ENCODE measurements around the gene NCLN.
"Not testable (repeated sequence)": the region's sequence is repeated elsewhere in the genome, so short reads cannot be mapped to it uniquely, and the experiment has no call there.

The NCLN gene

DNA sequence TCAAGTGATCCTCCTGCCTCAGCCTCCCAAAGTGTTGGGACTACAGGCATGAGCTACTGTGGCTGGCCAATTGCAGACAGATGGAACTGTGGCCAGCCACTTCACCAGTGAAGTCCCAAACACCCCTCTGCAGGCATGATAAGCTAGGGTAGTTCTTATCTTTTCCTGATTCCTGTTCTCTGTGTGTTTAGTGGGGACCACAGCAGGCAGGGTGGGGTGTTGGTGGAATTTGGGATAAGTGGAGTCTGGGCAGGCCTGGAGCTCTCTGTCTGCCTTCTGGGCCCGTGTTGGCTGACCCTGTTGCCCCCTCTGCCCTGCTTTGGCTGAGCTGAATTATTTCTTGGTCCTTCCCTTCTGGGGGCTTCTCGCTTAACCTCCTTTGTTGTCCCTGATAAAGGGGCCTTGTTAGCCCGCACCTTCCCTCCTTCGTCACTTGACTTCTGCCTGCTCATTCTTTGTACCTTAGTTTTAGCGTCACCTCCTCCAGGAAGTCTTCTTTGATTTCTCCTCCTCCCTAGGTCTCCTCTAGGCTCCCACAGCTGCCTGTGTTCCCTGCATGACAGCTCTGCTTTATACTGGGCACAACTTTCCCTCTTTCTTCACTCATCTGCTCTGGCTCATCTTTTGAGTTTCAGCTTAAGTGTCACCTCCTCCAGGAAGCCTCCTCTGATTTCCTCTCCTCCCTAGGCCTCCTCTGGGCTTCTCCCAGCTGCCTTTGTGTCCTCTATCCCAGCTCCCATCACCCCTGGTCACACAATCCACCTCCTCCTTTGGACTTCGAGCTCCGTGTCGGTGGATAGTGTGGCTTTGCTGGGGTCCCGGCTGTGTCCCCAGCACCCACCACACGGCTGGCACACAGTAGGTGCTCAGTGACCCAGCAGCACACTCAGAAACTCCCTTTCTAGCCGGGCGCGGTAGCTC lies 1.7 kb upstream of the NCLN start:
- no peak for DNase-seq (ENCODE audit: low read depth)

GRCh38 chr19:3184847-3185460 lies 776 bp upstream of the NCLN start:
- DNase-seq (ENCODE audit: low read depth) = peak; percentile 40

- no peak for DNase-seq (ENCODE audit: low read depth)
These were observed 494 bp downstream of the NCLN start for GRCh38 chr19:3186160-3186688.

GRCh38 chr19:3186891-3187661 lies 1.3 kb downstream of the NCLN start:
- DNase-seq (ENCODE audit: low read depth) = no peak

GRCh38 chr19:3187662-3188511 lies 2.2 kb downstream of the NCLN start:
- DNase-seq (ENCODE audit: low read depth) = no peak

DNA sequence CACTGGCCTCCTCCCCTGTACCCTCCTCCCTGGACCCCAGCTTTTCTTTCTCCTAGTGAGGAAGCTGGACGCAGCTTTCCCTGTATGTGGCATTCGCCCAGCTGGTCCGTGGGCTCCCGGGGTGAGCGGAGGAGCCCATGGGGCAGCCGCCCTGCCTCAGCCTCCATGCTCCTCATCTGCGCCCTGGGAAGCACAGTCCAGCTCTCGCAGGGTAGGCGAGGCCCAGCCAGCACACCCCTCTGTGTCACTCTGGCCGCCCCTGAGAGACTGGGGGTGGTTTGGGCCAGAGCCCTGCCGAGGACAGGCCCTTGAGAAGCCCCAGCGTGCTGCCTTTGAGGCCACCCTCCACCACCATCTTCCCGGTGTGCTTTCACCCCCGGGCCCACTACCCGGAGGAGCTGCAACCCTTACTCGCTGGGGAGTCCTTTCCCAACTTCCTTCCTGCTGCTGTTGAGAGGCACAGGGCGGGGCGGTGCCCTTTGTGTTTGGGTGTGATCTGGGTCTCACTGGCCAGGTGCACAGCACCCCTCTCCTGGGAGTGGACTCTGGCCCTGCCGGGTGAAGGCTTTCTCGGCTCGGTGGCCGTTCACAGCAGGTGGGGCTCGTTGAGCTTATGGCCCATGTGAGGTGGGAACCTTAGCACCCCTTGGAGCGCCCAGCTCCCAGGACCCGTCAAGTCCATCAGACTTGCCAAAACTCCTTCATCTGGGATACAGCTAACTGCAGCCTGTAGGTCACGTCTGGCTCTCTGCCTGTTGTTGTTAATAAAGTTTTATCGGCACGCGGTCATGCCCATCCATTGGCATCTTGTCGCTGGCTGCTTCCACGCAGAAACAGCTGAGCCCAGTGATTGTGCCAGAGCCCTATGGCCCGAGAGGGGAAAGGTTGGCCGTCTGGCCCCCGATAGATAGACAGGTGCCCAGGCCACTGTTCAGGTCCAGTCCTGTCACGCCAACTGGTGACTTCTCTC lies 3.2 kb downstream of the NCLN start:
- DNase-seq (ENCODE audit: low read depth) = no peak

- DNase-seq (ENCODE audit: low read depth) = no peak
These were observed 4.2 kb downstream of the NCLN start for GRCh38 chr19:3189702-3190469.

- no peak for DNase-seq (ENCODE audit: low read depth)
These were observed 4.7 kb downstream of the NCLN start for GRCh38 chr19:3190470-3190770.

- no peak for DNase-seq (ENCODE audit: low read depth)
These were observed 5.4 kb downstream of the NCLN start for GRCh38 chr19:3190921-3191805.

DNA sequence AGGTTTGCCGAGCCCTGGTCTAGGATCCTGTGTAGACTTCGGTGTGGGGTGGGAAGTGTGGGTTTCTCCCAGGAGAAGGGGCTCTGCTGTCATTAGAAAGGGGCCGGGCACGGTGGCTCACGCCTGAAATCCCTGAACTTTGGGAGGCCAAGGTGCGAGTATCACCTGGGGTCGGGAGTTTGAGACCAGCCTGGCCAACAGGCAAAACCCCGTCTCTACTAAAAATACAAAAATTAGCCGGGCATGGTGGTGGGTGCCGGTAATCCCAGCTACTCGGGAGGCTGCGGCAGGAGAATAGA lies 6.0 kb downstream of the NCLN start:
- not testable (repeated sequence) for DNase-seq (ENCODE audit: low read depth)

DNA sequence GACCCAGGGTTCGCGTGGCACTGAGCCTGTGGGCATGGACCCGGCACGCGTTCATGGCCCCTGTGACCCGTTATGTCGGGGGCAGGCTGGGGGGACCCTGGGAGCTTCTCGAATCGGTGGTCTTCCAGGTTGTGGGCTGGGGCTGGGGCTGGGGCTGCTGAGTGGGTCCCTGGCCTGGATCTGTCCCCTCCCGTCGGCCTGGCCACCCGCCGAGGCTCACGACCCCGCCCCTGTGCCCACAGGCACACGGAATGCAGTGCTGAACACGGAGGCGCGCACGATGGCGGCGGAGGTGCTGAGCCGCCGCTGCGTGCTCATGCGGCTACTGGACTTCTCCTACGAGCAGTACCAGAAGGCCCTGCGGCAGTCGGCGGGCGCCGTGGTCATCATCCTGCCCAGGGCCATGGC lies 6.5 kb downstream of the NCLN start:
- DNase-seq (ENCODE audit: low read depth) = no peak

DNA sequence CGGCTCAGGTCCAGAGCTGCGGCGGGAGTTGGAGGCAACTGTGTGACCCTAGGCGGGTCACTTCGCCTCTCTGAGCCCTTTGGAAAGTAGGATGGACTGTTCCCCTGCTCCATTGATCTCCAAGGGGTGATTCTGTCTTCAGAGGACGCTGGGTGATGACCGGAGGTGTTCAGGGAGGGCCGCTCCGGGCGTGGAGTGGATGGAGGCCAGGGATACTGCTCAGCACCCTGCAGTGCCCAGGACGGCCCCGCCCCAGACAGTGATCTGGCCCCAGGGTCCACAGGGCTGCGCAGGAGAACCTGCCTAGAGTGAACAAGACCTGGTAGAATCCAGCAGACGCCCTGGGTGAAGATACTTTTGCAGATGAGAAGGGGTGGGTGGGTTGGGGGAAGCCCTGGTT lies 7.0 kb downstream of the NCLN start:
- DNase-seq (ENCODE audit: low read depth) = no peak

DNA sequence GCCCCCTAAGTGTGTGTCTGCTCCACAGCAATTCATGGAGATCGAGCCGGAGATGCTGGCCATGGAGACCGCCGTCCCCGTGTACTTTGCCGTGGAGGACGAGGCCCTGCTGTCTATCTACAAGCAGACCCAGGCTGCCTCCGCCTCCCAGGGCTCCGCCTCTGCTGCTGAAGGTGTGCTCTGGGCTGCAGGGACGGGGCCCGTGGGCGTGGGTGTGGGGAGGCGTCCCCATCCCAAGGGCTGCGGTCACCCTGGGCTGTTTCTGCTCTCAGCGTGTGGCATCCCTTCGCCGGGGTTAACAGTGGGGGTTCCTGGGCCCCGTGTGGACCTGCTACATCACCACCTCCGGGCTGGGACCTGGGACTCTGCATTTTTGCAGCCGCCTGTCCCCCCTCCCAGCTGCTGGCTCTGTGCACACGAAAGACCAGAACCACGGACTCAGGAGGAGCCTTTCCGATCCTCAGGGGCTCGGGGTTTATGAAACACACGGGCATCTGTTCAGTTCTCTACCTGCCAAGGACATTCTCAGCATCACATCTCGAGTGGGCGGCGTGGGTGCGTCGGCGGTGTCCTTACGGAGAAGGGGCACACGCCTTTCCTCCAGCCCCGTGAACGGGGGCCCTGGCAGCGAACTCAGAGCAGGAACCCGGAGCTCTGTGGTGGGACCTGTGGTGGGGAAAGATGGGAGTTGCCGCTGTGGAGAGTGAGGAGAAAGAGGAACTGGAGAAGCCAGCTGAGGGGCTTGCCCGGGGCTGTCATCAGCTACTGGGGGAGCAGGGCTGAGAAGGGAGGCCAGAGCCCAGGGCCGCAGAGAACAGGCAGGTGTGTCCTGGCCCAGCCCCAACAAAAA lies 7.8 kb downstream of the NCLN start:
- DNase-seq (ENCODE audit: low read depth) = no peak

- no peak for DNase-seq (ENCODE audit: low read depth)
These were observed 8.7 kb downstream of the NCLN start for GRCh38 chr19:3194106-3195087.

DNA sequence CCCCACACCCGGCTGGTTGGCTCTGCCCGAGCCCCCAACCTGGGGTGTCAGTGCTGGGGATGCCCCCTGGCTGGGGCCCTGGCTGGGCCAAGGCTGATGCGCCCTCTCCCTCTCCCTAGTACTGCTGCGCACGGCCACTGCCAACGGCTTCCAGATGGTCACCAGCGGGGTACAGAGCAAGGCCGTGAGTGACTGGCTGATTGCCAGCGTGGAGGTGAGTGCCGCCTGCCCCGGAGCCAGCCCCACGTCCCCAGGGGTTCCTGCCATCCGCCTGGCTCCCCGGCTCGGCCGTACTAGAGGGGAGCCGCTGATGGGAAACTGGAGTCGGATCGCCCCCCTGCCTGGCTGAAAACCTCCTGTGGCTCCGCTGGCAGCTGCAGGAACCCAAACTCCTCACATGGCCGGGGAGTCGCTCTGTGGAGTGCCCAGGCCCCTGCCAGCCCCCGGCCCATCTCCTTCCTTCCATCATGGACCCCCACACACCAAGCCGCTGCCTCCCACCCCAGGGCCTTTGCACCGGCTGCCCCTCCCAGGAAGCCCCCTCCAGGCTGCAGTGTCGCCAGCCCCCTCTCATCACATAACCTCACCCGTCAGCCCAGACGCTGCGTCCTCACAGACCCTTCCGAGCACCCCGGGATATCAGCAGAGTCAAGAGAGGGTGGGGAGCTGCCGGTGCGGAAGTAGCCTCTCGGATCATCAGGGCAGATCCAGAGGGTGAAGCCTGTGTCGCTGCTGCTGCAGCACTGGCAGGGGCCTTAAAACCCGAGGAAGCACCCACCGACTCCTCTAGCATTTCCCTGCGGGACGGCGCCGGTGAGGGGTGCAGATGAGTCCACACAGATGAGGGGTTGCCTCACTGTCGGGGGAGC lies 10.6 kb downstream of the NCLN start:
- DNase-seq (ENCODE audit: low read depth) = no peak

GRCh38 chr19:3196933-3197205 lies 11.1 kb downstream of the NCLN start:
- DNase-seq (ENCODE audit: low read depth) = no peak

Measured in stimulated activated CD8-positive, alpha-beta memory T cell treated with anti-CD3 and anti-CD28 coated beads, Interleukin-12 subunit alpha, Interleukin-12 subunit beta, amount 100 ng/mL, for 1 hour (primary cell).